GM23338 (cell line): ENCODE data around the gene SPTBN4. TPM values are rescaled to one million over a fixed set of nuclear protein-coding genes. Genes with fewer than 3 reads are reported as not detected.

ENCODE experiments used
- ATAC-seq: fragments of 200-7000 bp; cut with Tn5 transposase; 3 replicates; pipeline ENCODE4 v1.9.1; 2020
- DNase-seq: peaks from one replicate; pipeline ENCODE4 v3.0.0-alpha.2; 2015; ENCODE audit warnings: low spot score
- H2AFZ ChIP-seq: fragments of 200-600 bp; sonication (generic); 2 replicates; pipeline ENCODE4 v1.8.0; 2016; ENCODE audit warnings: antibody characterized with exemption, mild to moderate bottlenecking, moderate library complexity
- H3F3A ChIP-seq: fragments of 200-600 bp; sonication (generic); replicated peaks from 2 replicates; pipeline ENCODE4 v1.8.0; 2017; ENCODE audit warnings: antibody characterized with exemption, mixed run types, low read depth
- H3K27ac ChIP-seq: fragments of 200-600 bp; sonication (generic); 2 replicates; pipeline ENCODE4 v1.6.1; 2016; ENCODE audit warnings: low read depth
- H3K27me3 ChIP-seq: fragments of 200-600 bp; sonication (generic); 2 replicates; pipeline ENCODE4 v1.8.0; 2016; ENCODE audit warnings: mild to moderate bottlenecking, mixed run types, moderate library complexity; ENCODE audit not compliant: insufficient read depth
- H3K36me3 ChIP-seq: fragments of 200-600 bp; sonication (generic); 2 replicates; pipeline ENCODE4 v1.8.0; 2016; ENCODE audit warnings: mild to moderate bottlenecking; ENCODE audit not compliant: insufficient read depth
- H3K4me1 ChIP-seq: fragments of 200-600 bp; sonication (generic); 2 replicates; pipeline ENCODE4 v1.8.0; 2016; ENCODE audit warnings: mild to moderate bottlenecking, moderate library complexity; ENCODE audit not compliant: insufficient read depth
- H3K4me2 ChIP-seq: fragments of 200-600 bp; sonication (generic); 2 replicates; pipeline ENCODE4 v1.7.1; 2017; ENCODE audit warnings: mixed run types
- H3K4me3 ChIP-seq: fragments of 200-600 bp; sonication (generic); 2 replicates; pipeline ENCODE4 v1.6.1; 2016; ENCODE audit warnings: mixed run types
- H3K79me2 ChIP-seq: fragments of 200-600 bp; sonication (generic); replicated peaks from 2 replicates; pipeline ENCODE4 v1.8.0; 2017; ENCODE audit warnings: mild to moderate bottlenecking; ENCODE audit not compliant: insufficient read depth
- H3K9me2 ChIP-seq: fragments of 200-600 bp; sonication (generic); 2 replicates; pipeline ENCODE4 v1.8.0; 2017; ENCODE audit not compliant: insufficient read depth
- H4K20me1 ChIP-seq: fragments of 200-600 bp; sonication (generic); replicated peaks from 2 replicates; pipeline ENCODE4 v1.8.0; 2017; ENCODE audit warnings: mild to moderate bottlenecking; ENCODE audit not compliant: insufficient read depth
- H3K27ac Mint-ChIP-seq: 2 replicates; pipeline ENCODE4 v1.8.0; 2020; ENCODE audit warnings: inconsistent platforms, mild to moderate bottlenecking, moderate library complexity, mixed read lengths
- H3K27me3 Mint-ChIP-seq: 3 replicates; pipeline ENCODE4 v1.8.0; 2022; ENCODE audit warnings: low read depth, mild to moderate bottlenecking, moderate library complexity, mixed read lengths, inconsistent platforms; ENCODE audit not compliant: insufficient read depth, poor library complexity
- H3K36me3 Mint-ChIP-seq: 3 replicates; pipeline ENCODE4 v1.8.0; 2021; ENCODE audit warnings: low read depth, mild to moderate bottlenecking, inconsistent platforms, moderate library complexity, mixed read lengths
- H3K4me1 Mint-ChIP-seq: 3 replicates; pipeline ENCODE4 v1.8.0; 2020; ENCODE audit warnings: mild to moderate bottlenecking, inconsistent platforms, mixed read lengths
- H3K4me3 Mint-ChIP-seq: 3 replicates; pipeline ENCODE4 v1.8.0; 2021; ENCODE audit warnings: moderate library complexity, mild to moderate bottlenecking, inconsistent platforms, mixed read lengths
- H3K9me3 Mint-ChIP-seq: 3 replicates; pipeline ENCODE4 v1.8.0; 2020; ENCODE audit warnings: moderate library complexity, mild to moderate bottlenecking, inconsistent platforms, mixed read lengths
- CREB1 ChIP-seq: fragments of 250-450 bp; sonication (Bioruptor Pico); IDR thresholded peaks from 2 replicates; pipeline ENCODE4 v1.5.0; 2020; ENCODE audit warnings: low read depth, mild to moderate bottlenecking, moderate library complexity
- CTCF ChIP-seq, 2 experiments: fragments of 200-600 bp in 1 of 2; sonication (generic) in 1 of 2; conservative IDR thresholded peaks; 2 replicates each; pipeline versions ENCODE4 v1.5.1 to v1.6.1; 2016 to 2017; ENCODE audit warnings: antibody characterized with exemption in 2 of 2, low read depth in 2 of 2, mild to moderate bottlenecking in 2 of 2, moderate library complexity in 1 of 2
- EZH2 ChIP-seq: fragments of 200-600 bp; sonication (generic); IDR thresholded peaks from one replicate; pipeline ENCODE4 v1.8.0; 2017; ENCODE audit warnings: antibody characterized with exemption, mild to moderate bottlenecking, low read depth; ENCODE audit not compliant: unreplicated experiment
- EZH2phosphoT487 ChIP-seq: fragments of 200-600 bp; sonication (generic); IDR thresholded peaks from one replicate; pipeline ENCODE4 v1.8.1; 2018; ENCODE audit warnings: antibody characterized with exemption; ENCODE audit not compliant: unreplicated experiment
- JUNB ChIP-seq: IDR thresholded peaks from one replicate; pipeline ENCODE4 v1.6.1; 2016; ENCODE audit warnings: antibody characterized with exemption; ENCODE audit not compliant: unreplicated experiment
- NANOG ChIP-seq: IDR thresholded peaks from 2 replicates; pipeline ENCODE4 v1.6.1; 2016; ENCODE audit warnings: antibody characterized with exemption, borderline replicate concordance
- POLR2AphosphoS5 ChIP-seq: IDR thresholded peaks from 2 replicates; pipeline ENCODE4 v1.6.1; 2016; ENCODE audit warnings: antibody characterized with exemption, low read depth
- REST ChIP-seq: IDR thresholded peaks from one replicate; pipeline ENCODE4 v1.6.1; 2018; ENCODE audit warnings: antibody characterized with exemption; ENCODE audit not compliant: unreplicated experiment
- STAT1 ChIP-seq: IDR thresholded peaks from one replicate; pipeline ENCODE4 v1.6.1; 2016; ENCODE audit warnings: antibody characterized with exemption; ENCODE audit not compliant: unreplicated experiment
- ZNF114 ChIP-seq: fragments of 250-450 bp; sonication (Bioruptor Pico); IDR thresholded peaks from 2 replicates; pipeline ENCODE4 v1.5.0; 2020; ENCODE audit warnings: mild to moderate bottlenecking, moderate library complexity
- ZNF331 ChIP-seq: fragments of 250-450 bp; sonication (Bioruptor Pico); IDR thresholded peaks from 2 replicates; pipeline ENCODE4 v1.5.0; 2020; ENCODE audit warnings: low read depth, mild to moderate bottlenecking, moderate library complexity
- polyA plus RNA-seq: library from polyadenylated mRNA; unstranded; fragments of >200 nt; fragmentation: Nextera tagmentation; extraction: Ambion mirVana; gene quantifications from 2 replicates; pipeline ENCODE4 v1.2.1, GENCODE V29; 2016
- total RNA-seq: library from RNA; depleted of rRNA; stranded (reverse); fragments of >200 nt; shearing (Covaris generic); gene quantifications from 2 replicates; pipeline ENCODE4 v1.2.3, GENCODE V29; 2014
- TF ChIP-seq, protein P1 (sequence below): fragments of 250-450 bp; sonication (Bioruptor Pico); IDR thresholded peaks from 2 replicates; pipeline ENCODE4 v1.5.0; 2020; ENCODE audit warnings: mild to moderate bottlenecking, moderate library complexity
- TF ChIP-seq, protein P2 (sequence below): IDR thresholded peaks from 2 replicates; pipeline ENCODE4 v1.6.1; 2016; ENCODE audit warnings: antibody characterized with exemption

Gene SPTBN4
- total and polyA plus RNA-seq, 2 experiments from 2014 or later: 1.6 to 2.3 TPM

DNA sequence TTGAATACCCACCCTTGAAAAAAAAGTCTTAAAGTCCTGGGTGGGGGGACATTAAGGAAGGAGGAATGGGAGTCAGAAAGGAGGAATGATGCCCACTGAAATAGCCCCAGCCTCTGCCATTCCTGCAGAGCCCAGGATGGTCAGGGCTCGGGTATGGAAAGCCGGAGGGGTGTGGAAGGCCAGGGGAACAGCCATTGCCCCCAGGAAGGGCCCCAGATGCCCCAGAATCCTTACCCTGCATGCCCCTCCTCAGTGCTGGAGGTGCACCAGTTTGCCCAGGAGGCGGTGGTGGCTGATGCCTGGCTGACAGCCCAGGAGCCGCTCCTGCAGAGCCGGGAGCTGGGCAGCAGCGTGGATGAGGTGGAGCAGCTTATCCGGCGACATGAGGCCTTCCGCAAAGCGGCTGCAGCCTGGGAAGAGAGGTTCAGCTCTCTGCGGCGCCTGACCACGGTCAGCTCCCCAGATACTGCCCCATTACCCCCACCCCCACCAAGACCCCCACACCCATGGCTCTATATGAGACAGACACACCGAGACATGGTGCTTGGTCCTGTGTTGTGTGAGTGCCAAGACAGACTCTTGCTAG is 99.2 kb downstream of the SPTBN4 start:
- Histone ChIP-seq H3K4me3 (no peak overlapping the region), H3K4me2 (no peak overlapping the region), H3K36me3 (no peaks in the 10 kb centered on the region), H4K20me1 (0 out of 2 replicates have a peak, but pooled peaks cover 4% of the 10 kb centered on the region), H3K27ac (no peak overlapping the region), H2AFZ (no peak overlapping the region), H3K4me1 (no peaks in the 10 kb centered on the region; the same call in 1 of the 2 replicates), H3K9me2 (peaks cover under 1% of the 10 kb centered on the region), H3K27me3 (peaks cover 75% of the 10 kb centered on the region), H3F3A (no peaks in the 10 kb centered on the region), H3K79me2 (no peaks in the 10 kb centered on the region)
- TF ChIP-seq JUNB (no peak), NANOG (no peak), REST (no peak), STAT1 (no peak), CREB1 (CRISPR knock-in tag) (no peak), ZNF331 (CRISPR knock-in tag) (no peak), EZH2 (no peak), CTCF (conservative IDR thresholded peaks at IDR 0.05; ENCODE audit: low read depth in 2 of 2) (no peak), POLR2AphosphoS5 (no peak), EZH2phosphoT487 (no peak), ZNF114 (CRISPR knock-in tag) (no peak)
- TF ChIP-seq, protein P1, sequence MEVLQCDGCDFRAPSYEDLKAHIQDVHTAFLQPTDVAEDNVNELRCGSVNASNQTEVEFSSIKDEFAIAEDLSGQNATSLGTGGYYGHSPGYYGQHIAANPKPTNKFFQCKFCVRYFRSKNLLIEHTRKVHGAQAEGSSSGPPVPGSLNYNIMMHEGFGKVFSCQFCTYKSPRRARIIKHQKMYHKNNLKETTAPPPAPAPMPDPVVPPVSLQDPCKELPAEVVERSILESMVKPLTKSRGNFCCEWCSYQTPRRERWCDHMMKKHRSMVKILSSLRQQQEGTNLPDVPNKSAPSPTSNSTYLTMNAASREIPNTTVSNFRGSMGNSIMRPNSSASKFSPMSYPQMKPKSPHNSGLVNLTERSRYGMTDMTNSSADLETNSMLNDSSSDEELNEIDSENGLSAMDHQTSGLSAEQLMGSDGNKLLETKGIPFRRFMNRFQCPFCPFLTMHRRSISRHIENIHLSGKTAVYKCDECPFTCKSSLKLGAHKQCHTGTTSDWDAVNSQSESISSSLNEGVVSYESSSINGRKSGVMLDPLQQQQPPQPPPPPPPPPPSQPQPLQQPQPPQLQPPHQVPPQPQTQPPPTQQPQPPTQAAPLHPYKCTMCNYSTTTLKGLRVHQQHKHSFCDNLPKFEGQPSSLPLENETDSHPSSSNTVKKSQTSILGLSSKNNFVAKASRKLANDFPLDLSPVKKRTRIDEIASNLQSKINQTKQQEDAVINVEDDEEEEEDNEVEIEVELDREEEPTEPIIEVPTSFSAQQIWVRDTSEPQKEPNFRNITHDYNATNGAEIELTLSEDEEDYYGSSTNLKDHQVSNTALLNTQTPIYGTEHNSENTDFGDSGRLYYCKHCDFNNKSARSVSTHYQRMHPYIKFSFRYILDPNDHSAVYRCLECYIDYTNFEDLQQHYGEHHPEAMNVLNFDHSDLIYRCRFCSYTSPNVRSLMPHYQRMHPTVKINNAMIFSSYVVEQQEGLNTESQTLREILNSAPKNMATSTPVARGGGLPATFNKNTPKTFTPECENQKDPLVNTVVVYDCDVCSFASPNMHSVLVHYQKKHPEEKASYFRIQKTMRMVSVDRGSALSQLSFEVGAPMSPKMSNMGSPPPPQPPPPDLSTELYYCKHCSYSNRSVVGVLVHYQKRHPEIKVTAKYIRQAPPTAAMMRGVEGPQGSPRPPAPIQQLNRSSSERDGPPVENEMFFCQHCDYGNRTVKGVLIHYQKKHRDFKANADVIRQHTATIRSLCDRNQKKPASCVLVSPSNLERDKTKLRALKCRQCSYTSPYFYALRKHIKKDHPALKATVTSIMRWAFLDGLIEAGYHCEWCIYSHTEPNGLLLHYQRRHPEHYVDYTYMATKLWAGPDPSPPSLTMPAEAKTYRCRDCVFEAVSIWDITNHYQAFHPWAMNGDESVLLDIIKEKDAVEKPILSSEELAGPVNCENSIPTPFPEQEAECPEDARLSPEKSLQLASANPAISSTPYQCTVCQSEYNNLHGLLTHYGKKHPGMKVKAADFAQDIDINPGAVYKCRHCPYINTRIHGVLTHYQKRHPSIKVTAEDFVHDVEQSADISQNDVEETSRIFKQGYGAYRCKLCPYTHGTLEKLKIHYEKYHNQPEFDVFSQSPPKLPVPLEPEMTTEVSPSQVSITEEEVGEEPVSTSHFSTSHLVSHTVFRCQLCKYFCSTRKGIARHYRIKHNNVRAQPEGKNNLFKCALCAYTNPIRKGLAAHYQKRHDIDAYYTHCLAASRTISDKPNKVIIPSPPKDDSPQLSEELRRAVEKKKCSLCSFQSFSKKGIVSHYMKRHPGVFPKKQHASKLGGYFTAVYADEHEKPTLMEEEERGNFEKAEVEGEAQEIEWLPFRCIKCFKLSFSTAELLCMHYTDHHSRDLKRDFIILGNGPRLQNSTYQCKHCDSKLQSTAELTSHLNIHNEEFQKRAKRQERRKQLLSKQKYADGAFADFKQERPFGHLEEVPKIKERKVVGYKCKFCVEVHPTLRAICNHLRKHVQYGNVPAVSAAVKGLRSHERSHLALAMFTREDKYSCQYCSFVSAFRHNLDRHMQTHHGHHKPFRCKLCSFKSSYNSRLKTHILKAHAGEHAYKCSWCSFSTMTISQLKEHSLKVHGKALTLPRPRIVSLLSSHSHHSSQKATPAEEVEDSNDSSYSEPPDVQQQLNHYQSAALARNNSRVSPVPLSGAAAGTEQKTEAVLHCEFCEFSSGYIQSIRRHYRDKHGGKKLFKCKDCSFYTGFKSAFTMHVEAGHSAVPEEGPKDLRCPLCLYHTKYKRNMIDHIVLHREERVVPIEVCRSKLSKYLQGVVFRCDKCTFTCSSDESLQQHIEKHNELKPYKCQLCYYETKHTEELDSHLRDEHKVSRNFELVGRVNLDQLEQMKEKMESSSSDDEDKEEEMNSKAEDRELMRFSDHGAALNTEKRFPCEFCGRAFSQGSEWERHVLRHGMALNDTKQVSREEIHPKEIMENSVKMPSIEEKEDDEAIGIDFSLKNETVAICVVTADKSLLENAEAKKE (CRISPR knock-in tag): no peak
- TF ChIP-seq, protein P2, sequence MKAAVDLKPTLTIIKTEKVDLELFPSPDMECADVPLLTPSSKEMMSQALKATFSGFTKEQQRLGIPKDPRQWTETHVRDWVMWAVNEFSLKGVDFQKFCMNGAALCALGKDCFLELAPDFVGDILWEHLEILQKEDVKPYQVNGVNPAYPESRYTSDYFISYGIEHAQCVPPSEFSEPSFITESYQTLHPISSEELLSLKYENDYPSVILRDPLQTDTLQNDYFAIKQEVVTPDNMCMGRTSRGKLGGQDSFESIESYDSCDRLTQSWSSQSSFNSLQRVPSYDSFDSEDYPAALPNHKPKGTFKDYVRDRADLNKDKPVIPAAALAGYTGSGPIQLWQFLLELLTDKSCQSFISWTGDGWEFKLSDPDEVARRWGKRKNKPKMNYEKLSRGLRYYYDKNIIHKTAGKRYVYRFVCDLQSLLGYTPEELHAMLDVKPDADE: no peak
- no peak for ATAC-seq
- no peaks in the 10 kb centered on the region for H3K9me3 Mint-ChIP-seq
- peaks cover 59% of the 10 kb centered on the region for H3K27me3 Mint-ChIP-seq
- H3K4me1 Mint-ChIP-seq: peaks cover 9% of the 10 kb centered on the region; the same call in 2 of the 3 replicates
- no peak overlapping the region for H3K4me3 Mint-ChIP-seq
- no peak for DNase-seq
- H3K36me3 Mint-ChIP-seq: no peaks in the 10 kb centered on the region
- H3K27ac Mint-ChIP-seq: no peak overlapping the region
